Kidney tubule cell (primary cell): Measurements from ENCODE around the gene DAD1.

ENCODE experiments used
- DNase-seq: peaks from one replicate; pipeline ENCODE4 v3.0.0-alpha.2; 2018; ENCODE audit warnings: low spot score

DAD1 gene

GRCh38 chr14:22517117-22517720, 71.8 kb downstream of the DAD1 start:
- no peak for DNase-seq

- DNase-seq: no peak
Observed at GRCh38 chr14:22515929-22516328, 73.1 kb downstream of the DAD1 start.
